ENCODE data around the gene LGR4. TPM values are rescaled to one million over a fixed set of nuclear protein-coding genes. Genes with fewer than 3 reads are reported as not detected.
A peak's percentile ranks its signal among the peaks of the same experiment; 100 is the strongest.

Gene LGR4
- total RNA-seq, 3 donors from 2014 or later = 81.9 to 185 (median 104) TPM

DNA sequence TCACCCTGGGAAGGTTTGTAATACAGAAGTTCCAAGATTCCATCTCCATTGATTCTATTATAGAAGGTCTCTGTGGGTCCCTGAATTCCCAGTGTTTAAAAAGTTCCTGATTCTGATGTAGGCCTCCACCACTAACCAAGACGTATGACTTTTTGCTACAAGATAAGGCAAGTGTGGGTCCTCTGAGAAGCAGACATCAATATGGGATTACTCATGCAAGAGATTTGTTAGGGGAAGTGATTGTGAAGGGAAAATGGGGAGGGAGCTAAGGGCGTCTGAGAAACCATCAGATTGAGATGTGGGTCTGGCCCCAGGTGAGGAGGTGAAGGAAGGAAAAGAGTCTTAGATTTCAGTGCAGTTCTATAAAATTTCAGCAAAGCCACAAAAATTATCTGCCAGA lies 10.2 kb upstream of the LGR4 start:
- intact Hi-C loops (cut with DNase I, micrococcal nuclease) = loop anchor here in 1 of 2 donors (10.0 kb wide), 1 partner anchor 188 kb away; no protein-coding TSS in a partner anchor
- no peak for DNase-seq
- TF ChIP-seq, protein P1, sequence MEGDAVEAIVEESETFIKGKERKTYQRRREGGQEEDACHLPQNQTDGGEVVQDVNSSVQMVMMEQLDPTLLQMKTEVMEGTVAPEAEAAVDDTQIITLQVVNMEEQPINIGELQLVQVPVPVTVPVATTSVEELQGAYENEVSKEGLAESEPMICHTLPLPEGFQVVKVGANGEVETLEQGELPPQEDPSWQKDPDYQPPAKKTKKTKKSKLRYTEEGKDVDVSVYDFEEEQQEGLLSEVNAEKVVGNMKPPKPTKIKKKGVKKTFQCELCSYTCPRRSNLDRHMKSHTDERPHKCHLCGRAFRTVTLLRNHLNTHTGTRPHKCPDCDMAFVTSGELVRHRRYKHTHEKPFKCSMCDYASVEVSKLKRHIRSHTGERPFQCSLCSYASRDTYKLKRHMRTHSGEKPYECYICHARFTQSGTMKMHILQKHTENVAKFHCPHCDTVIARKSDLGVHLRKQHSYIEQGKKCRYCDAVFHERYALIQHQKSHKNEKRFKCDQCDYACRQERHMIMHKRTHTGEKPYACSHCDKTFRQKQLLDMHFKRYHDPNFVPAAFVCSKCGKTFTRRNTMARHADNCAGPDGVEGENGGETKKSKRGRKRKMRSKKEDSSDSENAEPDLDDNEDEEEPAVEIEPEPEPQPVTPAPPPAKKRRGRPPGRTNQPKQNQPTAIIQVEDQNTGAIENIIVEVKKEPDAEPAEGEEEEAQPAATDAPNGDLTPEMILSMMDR (IDR thresholded peaks at IDR 0.05) = no peak
- Histone ChIP-seq H3K36me3 (ENCODE audit: low read depth) (no peaks in the 10 kb centered on the region), H3K9me3 (no peaks in the 10 kb centered on the region), H3K4me1 (ENCODE audit: low read depth) (no peaks in the 10 kb centered on the region), H3K4me3 (no peak overlapping the region)
- no peak for ATAC-seq

DNA sequence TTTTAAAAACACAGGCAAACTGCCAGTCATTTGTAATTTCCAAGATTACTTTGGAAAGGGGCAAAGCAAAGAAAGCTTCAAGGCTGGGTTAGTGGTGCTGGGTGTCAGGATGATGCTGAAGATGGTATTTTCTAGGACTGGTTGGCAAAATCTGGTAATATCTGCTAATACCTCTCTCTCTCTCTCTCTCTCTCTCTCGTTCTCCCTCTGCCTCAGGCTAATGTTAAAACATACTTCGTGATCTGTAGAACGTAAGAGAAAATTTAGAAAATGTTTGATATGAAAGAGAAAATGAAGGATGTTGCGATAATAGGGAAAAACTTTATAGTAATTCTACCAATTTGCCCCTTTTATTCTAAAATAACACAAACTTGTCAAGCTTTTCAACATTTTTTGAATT lies 9.4 kb upstream of the LGR4 start:
- ATAC-seq (no peak), DNase-seq (no peak)
- no peaks in the 10 kb centered on the region for H3K4me1 ChIP-seq (ENCODE audit: low read depth)
- no peaks in the 10 kb centered on the region for H3K9me3 ChIP-seq
- no peak overlapping the region for H3K4me3 ChIP-seq
- H3K36me3 ChIP-seq (ENCODE audit: low read depth) = no peaks in the 10 kb centered on the region
- TF ChIP-seq, protein P1 (IDR thresholded peaks at IDR 0.05) = no peak
- intact Hi-C loops (cut with DNase I, micrococcal nuclease) = loop anchor here in 1 of 2 donors (10.0 kb wide), 1 partner anchor 187 kb away; no protein-coding TSS in a partner anchor

DNA sequence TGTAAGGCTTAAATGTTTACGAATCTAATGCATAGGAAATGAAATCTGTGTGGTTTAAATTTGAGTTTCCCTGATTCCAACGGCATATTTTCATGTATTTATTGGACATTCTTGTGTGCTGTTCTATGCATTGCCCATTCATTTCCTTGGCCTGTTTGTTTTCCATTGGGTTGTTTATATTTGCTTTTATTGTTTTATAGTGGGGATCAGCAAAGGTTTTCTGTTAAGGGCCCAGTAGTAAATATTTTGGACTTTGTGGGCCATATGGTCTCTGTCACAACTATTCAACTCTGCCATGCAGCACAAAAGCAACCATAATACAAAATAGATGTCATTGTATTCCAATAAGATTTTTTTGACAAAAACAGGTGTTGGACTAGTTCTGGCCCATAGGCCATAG lies 5.2 kb upstream of the LGR4 start:
- DNase-seq = no peak

DNA sequence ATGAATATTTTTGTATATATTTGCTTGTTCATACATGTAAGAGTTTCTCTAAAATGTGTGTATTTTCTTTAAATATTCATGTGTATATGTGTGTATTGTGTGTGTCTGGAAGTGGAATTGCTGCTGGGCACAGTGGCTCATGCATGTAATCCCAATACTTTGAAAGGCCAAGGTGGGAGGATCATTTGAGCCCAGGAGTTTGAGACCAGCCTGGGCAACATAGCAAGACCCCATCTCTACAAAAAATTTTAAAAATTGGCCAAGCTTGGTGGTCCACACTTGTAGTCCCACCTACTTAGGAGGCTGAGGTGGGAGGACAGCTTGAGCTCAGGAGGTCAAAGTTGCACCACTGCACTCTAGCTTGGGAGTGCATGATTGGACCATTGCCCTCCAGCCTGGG lies 4.7 kb upstream of the LGR4 start:
- H3K36me3 ChIP-seq (ENCODE audit: low read depth) = no peaks in the 10 kb centered on the region
- TF ChIP-seq, protein P1 (IDR thresholded peaks at IDR 0.05) = no peak
- no peaks in the 10 kb centered on the region for H3K9me3 ChIP-seq
- no peak for DNase-seq
- no peaks in the 10 kb centered on the region for H3K4me1 ChIP-seq (ENCODE audit: low read depth)
- H3K4me3 ChIP-seq = no peak overlapping the region
- no peak for ATAC-seq
- intact Hi-C loops (cut with DNase I, micrococcal nuclease) = no loop called here

More for the DNA sequence above, 5.2 kb upstream of the LGR4 start:
- H3K36me3 ChIP-seq (ENCODE audit: low read depth) = no peaks in the 10 kb centered on the region
- no peak for ATAC-seq
- H3K9me3 ChIP-seq = no peaks in the 10 kb centered on the region
- H3K4me1 ChIP-seq (ENCODE audit: low read depth) = no peaks in the 10 kb centered on the region
- TF ChIP-seq, protein P1 (IDR thresholded peaks at IDR 0.05) = no peak
- intact Hi-C loops (cut with DNase I, micrococcal nuclease) = no loop called here
- no peak overlapping the region for H3K4me3 ChIP-seq

DNA sequence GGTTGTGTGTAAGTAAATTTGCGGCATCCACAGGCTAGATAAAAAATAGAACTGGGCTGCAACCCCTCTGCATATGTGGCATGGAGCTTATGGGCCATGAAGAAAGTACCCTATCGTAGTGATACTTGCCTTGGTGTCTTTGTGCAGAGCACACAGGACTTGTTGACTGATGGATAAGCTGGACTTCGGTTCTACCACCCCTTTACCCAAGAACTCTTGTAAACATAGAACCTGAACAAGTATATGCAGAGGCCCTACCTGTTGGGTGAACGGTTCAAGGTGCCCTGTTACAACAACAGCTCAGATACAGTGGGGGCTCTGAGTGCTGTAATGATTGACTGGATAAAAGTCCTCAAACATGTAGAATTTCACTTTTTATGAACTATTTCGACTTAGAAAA lies 3.0 kb upstream of the LGR4 start:
- Histone ChIP-seq H3K36me3 (ENCODE audit: low read depth) (no peaks in the 10 kb centered on the region), H3K9me3 (no peaks in the 10 kb centered on the region), H3K4me1 (ENCODE audit: low read depth) (no peaks in the 10 kb centered on the region), H3K4me3 (no peak overlapping the region)
- TF ChIP-seq, protein P1 (IDR thresholded peaks at IDR 0.05) = no peak
- intact Hi-C loops (cut with DNase I, micrococcal nuclease) = no loop called here
- DNase-seq = no peak
- ATAC-seq = no peak

DNA sequence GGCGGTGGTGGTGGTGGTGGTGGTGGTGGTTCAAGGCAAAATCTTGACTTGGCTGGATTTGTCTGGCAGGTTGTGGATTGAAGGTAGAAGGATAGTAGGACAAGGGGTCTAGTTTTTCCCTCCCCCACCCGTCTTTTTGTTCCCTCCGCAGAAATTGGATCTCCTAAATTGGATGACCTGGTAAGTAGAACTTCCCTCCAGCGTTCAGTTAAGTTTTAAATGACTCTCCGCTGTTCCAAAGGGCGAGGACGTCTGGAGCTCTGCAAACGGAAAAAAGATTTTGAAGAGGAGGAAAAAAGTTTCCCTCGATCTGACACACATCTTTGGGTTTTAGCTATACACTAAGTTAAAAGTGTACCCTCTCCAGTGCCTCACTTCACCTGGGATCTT lies 422 bp upstream of the LGR4 start:
- intact Hi-C loops (cut with DNase I, micrococcal nuclease) = loop anchor here in 1 of 2 donors (5.0 kb wide), 1 partner anchor 286 kb away; no protein-coding TSS in a partner anchor
- H3K36me3 ChIP-seq (ENCODE audit: low read depth) = no peaks in the 10 kb centered on the region
- TF ChIP-seq, protein P1 (IDR thresholded peaks at IDR 0.05) = no peak
- H3K9me3 ChIP-seq = no peaks in the 10 kb centered on the region
- DNase-seq (no peak), ATAC-seq (peak; percentile 17)
- no peak overlapping the region for H3K4me3 ChIP-seq
- peaks cover 4% of the 10 kb centered on the region for H3K4me1 ChIP-seq (ENCODE audit: low read depth)

All from mucosa of descending colon (tissue), 3 donors.